ENCODE data around the gene PDCD10.

The PDCD10 gene

GRCh38 chr3:167754049-167754448 lies 19.4 kb upstream of the PDCD10 start:
- FAIRE-seq (no peak), DNase-seq (ENCODE audit: insufficient read length, low spot score) (no peak)
- peak; percentile 89 for TF ChIP-seq SPI1 (IDR thresholded peaks at IDR 0.05; ENCODE audit: low read depth, low read length)
- no peak for TF ChIP-seq TAF1 (IDR thresholded peaks at IDR 0.05; ENCODE audit: low read depth, low read length)

GRCh38 chr3:167750272-167750971 lies 15.7 kb upstream of the PDCD10 start:
- peak; percentile 15 for DNase-seq (ENCODE audit: insufficient read length, low spot score)
- FAIRE-seq = peak; percentile 96
- TF ChIP-seq PAX5 (IDR thresholded peaks at IDR 0.05; ENCODE audit: insufficient read depth, low read length, severe bottlenecking) (no peak), SPI1 (IDR thresholded peaks at IDR 0.05; ENCODE audit: low read depth, low read length) (no peak), POLR2A (IDR thresholded peaks at IDR 0.05; ENCODE audit: low read depth, low read length) (no peak), POU2F2 (IDR thresholded peaks at IDR 0.05; ENCODE audit: low read depth, low read length) (no peak), TAF1 (IDR thresholded peaks at IDR 0.05; ENCODE audit: low read depth, low read length) (no peak), POLR2AphosphoS5 (IDR thresholded peaks at IDR 0.05; ENCODE audit: low read depth, low read length) (no peak)

GRCh38 chr3:167749728-167750127 lies 15.0 kb upstream of the PDCD10 start:
- no peak for FAIRE-seq
- DNase-seq (ENCODE audit: insufficient read length, low spot score) = no peak

GRCh38 chr3:167749209-167749608 lies 14.5 kb upstream of the PDCD10 start:
- TF ChIP-seq POLR2A (IDR thresholded peaks at IDR 0.05; ENCODE audit: low read depth, low read length) (no peak), SPI1 (IDR thresholded peaks at IDR 0.05; ENCODE audit: low read depth, low read length) (no peak), POU2F2 (IDR thresholded peaks at IDR 0.05; ENCODE audit: low read depth, low read length) (no peak), TAF1 (IDR thresholded peaks at IDR 0.05; ENCODE audit: low read depth, low read length) (no peak), PAX5 (IDR thresholded peaks at IDR 0.05; ENCODE audit: insufficient read depth, low read length, severe bottlenecking) (no peak), POLR2AphosphoS5 (IDR thresholded peaks at IDR 0.05; ENCODE audit: low read depth, low read length) (no peak)
- FAIRE-seq (no peak), DNase-seq (ENCODE audit: insufficient read length, low spot score) (no peak)

More at GRCh38 chr3:167749728-167750127, 15.0 kb upstream of the PDCD10 start:
- TF ChIP-seq TAF1 (IDR thresholded peaks at IDR 0.05; ENCODE audit: low read depth, low read length) = no peak
- no peak for TF ChIP-seq SPI1 (IDR thresholded peaks at IDR 0.05; ENCODE audit: low read depth, low read length)
- TF ChIP-seq POLR2A (IDR thresholded peaks at IDR 0.05; ENCODE audit: low read depth, low read length) = no peak
- no peak for TF ChIP-seq POLR2AphosphoS5 (IDR thresholded peaks at IDR 0.05; ENCODE audit: low read depth, low read length)
- TF ChIP-seq PAX5 (IDR thresholded peaks at IDR 0.05; ENCODE audit: insufficient read depth, low read length, severe bottlenecking) = no peak
- no peak for TF ChIP-seq POU2F2 (IDR thresholded peaks at IDR 0.05; ENCODE audit: low read depth, low read length)

- no peak for FAIRE-seq
- no peak for DNase-seq (ENCODE audit: insufficient read length, low spot score)
- no peak for TF ChIP-seq POLR2A (IDR thresholded peaks at IDR 0.05; ENCODE audit: low read depth, low read length)
- no peak for TF ChIP-seq PAX5 (IDR thresholded peaks at IDR 0.05; ENCODE audit: insufficient read depth, low read length, severe bottlenecking)
- no peak for TF ChIP-seq TAF1 (IDR thresholded peaks at IDR 0.05; ENCODE audit: low read depth, low read length)
- TF ChIP-seq POLR2AphosphoS5 (IDR thresholded peaks at IDR 0.05; ENCODE audit: low read depth, low read length) = no peak
- no peak for TF ChIP-seq POU2F2 (IDR thresholded peaks at IDR 0.05; ENCODE audit: low read depth, low read length)
- no peak for TF ChIP-seq SPI1 (IDR thresholded peaks at IDR 0.05; ENCODE audit: low read depth, low read length)
Observed at GRCh38 chr3:167743799-167744198, 9.1 kb upstream of the PDCD10 start.

- DNase-seq (ENCODE audit: insufficient read length, low spot score) (no peak), FAIRE-seq (no peak)
- TF ChIP-seq POLR2A (IDR thresholded peaks at IDR 0.05; ENCODE audit: low read depth, low read length) (no peak), TAF1 (IDR thresholded peaks at IDR 0.05; ENCODE audit: low read depth, low read length) (no peak), POLR2AphosphoS5 (IDR thresholded peaks at IDR 0.05; ENCODE audit: low read depth, low read length) (no peak), PAX5 (IDR thresholded peaks at IDR 0.05; ENCODE audit: insufficient read depth, low read length, severe bottlenecking) (no peak), POU2F2 (IDR thresholded peaks at IDR 0.05; ENCODE audit: low read depth, low read length) (no peak), SPI1 (IDR thresholded peaks at IDR 0.05; ENCODE audit: low read depth, low read length) (no peak)
Observed at GRCh38 chr3:167742338-167742737, 7.6 kb upstream of the PDCD10 start.

GRCh38 chr3:167740961-167741587 lies 6.4 kb upstream of the PDCD10 start:
- DNase-seq (ENCODE audit: insufficient read length, low spot score) (no peak), FAIRE-seq (no peak)
- TF ChIP-seq POU2F2 (IDR thresholded peaks at IDR 0.05; ENCODE audit: low read depth, low read length) = no peak
- no peak for TF ChIP-seq TAF1 (IDR thresholded peaks at IDR 0.05; ENCODE audit: low read depth, low read length)
- no peak for TF ChIP-seq POLR2A (IDR thresholded peaks at IDR 0.05; ENCODE audit: low read depth, low read length)
- no peak for TF ChIP-seq PAX5 (IDR thresholded peaks at IDR 0.05; ENCODE audit: insufficient read depth, low read length, severe bottlenecking)
- TF ChIP-seq SPI1 (IDR thresholded peaks at IDR 0.05; ENCODE audit: low read depth, low read length) = no peak

GRCh38 chr3:167739190-167739810 lies 4.6 kb upstream of the PDCD10 start:
- DNase-seq (ENCODE audit: insufficient read length, low spot score) = no peak
- no peak for FAIRE-seq
- TF ChIP-seq TAF1 (IDR thresholded peaks at IDR 0.05; ENCODE audit: low read depth, low read length) (no peak), SPI1 (IDR thresholded peaks at IDR 0.05; ENCODE audit: low read depth, low read length) (no peak), PAX5 (IDR thresholded peaks at IDR 0.05; ENCODE audit: insufficient read depth, low read length, severe bottlenecking) (no peak), POLR2A (IDR thresholded peaks at IDR 0.05; ENCODE audit: low read depth, low read length) (no peak), POU2F2 (IDR thresholded peaks at IDR 0.05; ENCODE audit: low read depth, low read length) (no peak), POLR2AphosphoS5 (IDR thresholded peaks at IDR 0.05; ENCODE audit: low read depth, low read length) (no peak)

GRCh38 chr3:167738037-167738436 lies 3.3 kb upstream of the PDCD10 start:
- FAIRE-seq (no peak), DNase-seq (ENCODE audit: insufficient read length, low spot score) (no peak)
- no peak for TF ChIP-seq POLR2AphosphoS5 (IDR thresholded peaks at IDR 0.05; ENCODE audit: low read depth, low read length)
- TF ChIP-seq TAF1 (IDR thresholded peaks at IDR 0.05; ENCODE audit: low read depth, low read length) = no peak
- no peak for TF ChIP-seq SPI1 (IDR thresholded peaks at IDR 0.05; ENCODE audit: low read depth, low read length)
- TF ChIP-seq POU2F2 (IDR thresholded peaks at IDR 0.05; ENCODE audit: low read depth, low read length) = no peak
- TF ChIP-seq PAX5 (IDR thresholded peaks at IDR 0.05; ENCODE audit: insufficient read depth, low read length, severe bottlenecking) = no peak
- TF ChIP-seq POLR2A (IDR thresholded peaks at IDR 0.05; ENCODE audit: low read depth, low read length) = no peak
